MM.1S (cell line): Measurements from ENCODE around the gene SRA1.
"Not testable (repeated sequence)": the region's sequence is repeated elsewhere in the genome, so short reads cannot be mapped to it uniquely, and the experiment has no call there.

Source experiments
- DNase-seq: peaks from one replicate; pipeline ENCODE4 v3.0.0-alpha.2; 2015
- H2AFZ ChIP-seq: fragments of 300-600 bp; sonication (generic); 2 replicates; pipeline ENCODE4 v1.6.0; 2016; ENCODE audit warnings: antibody characterized with exemption, low read length
- H3F3A ChIP-seq: fragments of 300-600 bp; sonication (generic); 2 replicates; pipeline ENCODE4 v1.6.1; 2016; ENCODE audit warnings: mild to moderate bottlenecking, antibody characterized with exemption, low read length, moderate library complexity, mixed read lengths; ENCODE audit not compliant: insufficient read depth
- H3K27ac ChIP-seq: fragments of 300-600 bp; sonication (generic); 2 replicates; pipeline ENCODE4 v1.5.1; 2016; ENCODE audit warnings: mild to moderate bottlenecking, low read length
- H3K27me3 ChIP-seq: fragments of 300-600 bp; sonication (generic); replicated peaks from 2 replicates; pipeline ENCODE4 v1.6.0; 2016; ENCODE audit warnings: low read length; ENCODE audit not compliant: insufficient read depth
- H3K36me3 ChIP-seq: fragments of 300-600 bp; sonication (generic); replicated peaks from 2 replicates; pipeline ENCODE4 v1.6.1; 2016; ENCODE audit warnings: mild to moderate bottlenecking, low read length, mixed read lengths; ENCODE audit not compliant: insufficient read depth
- H3K4me1 ChIP-seq: fragments of 300-600 bp; sonication (generic); 2 replicates; pipeline ENCODE4 v1.6.1; 2016; ENCODE audit warnings: low read length, mixed read lengths
- H3K4me2 ChIP-seq: fragments of 300-600 bp; sonication (generic); 2 replicates; pipeline ENCODE4 v1.6.0; 2016; ENCODE audit warnings: low read depth, low read length
- H3K4me3 ChIP-seq: fragments of 300-600 bp; sonication (generic); 2 replicates; pipeline ENCODE4 v1.5.1; 2016; ENCODE audit warnings: low read length, mixed read lengths
- H3K79me2 ChIP-seq: fragments of 300-600 bp; sonication (generic); 2 replicates; pipeline ENCODE4 v1.6.1; 2016; ENCODE audit warnings: mixed run types, low read length, mixed read lengths
- H3K9ac ChIP-seq: fragments of 300-600 bp; sonication (generic); 2 replicates; pipeline ENCODE4 v1.6.1; 2016; ENCODE audit warnings: low read length, mixed read lengths
- H3K9me2 ChIP-seq: fragments of 300-600 bp; sonication (generic); replicated peaks from 2 replicates; pipeline ENCODE4 v1.6.1; 2016; ENCODE audit warnings: mild to moderate bottlenecking, low read length, mixed read lengths; ENCODE audit not compliant: insufficient read depth
- H3K9me3 ChIP-seq: fragments of 300-600 bp; sonication (generic); replicated peaks from 2 replicates; pipeline ENCODE4 v1.6.1; 2016; ENCODE audit warnings: mild to moderate bottlenecking, low read length, mixed read lengths; ENCODE audit not compliant: insufficient read depth
- H4K20me1 ChIP-seq: fragments of 300-600 bp; sonication (generic); 2 replicates; pipeline ENCODE4 v1.6.1; 2016; ENCODE audit warnings: mild to moderate bottlenecking, low read length, moderate library complexity, mixed read lengths; ENCODE audit not compliant: insufficient read depth
- CTCF ChIP-seq: fragments of 300-600 bp; sonication (generic); IDR thresholded peaks from 2 replicates; pipeline ENCODE4 v1.5.1; 2016; ENCODE audit warnings: antibody characterized with exemption, low read length, mixed read lengths
- EZH2 ChIP-seq: fragments of 300-600 bp; sonication (generic); optimal IDR thresholded peaks from 2 replicates; pipeline ENCODE3; 2017; ENCODE audit warnings: low read depth, mild to moderate bottlenecking, antibody characterized with exemption, low read length, mixed read lengths
- EZH2phosphoT487 ChIP-seq: fragments of 300-600 bp; sonication (generic); IDR thresholded peaks from 2 replicates; pipeline ENCODE4 v1.6.1; 2018; ENCODE audit warnings: antibody characterized with exemption, low read length

The SRA1 gene

GRCh38 chr5:140557136-140557805 is at the start of gene SRA1:
SRA1 (minus strand) TSS chr5:140557473; CDS start chr5:140557452, 21 bp downstream.
- peak within 1 kb of the TSS; percentile 55 for H3K27ac ChIP-seq
- H4K20me1 ChIP-seq, result 0 out of 2 replicates have a peak, but pooled peaks cover 4% of the 10 kb centered on the region
- peak within 1 kb of the TSS; percentile 77 for H3K4me3 ChIP-seq
- H3F3A ChIP-seq, result no peaks in the 10 kb centered on the region; the same call in 1 of the 2 replicates
- H3K9ac ChIP-seq, result peak within 1 kb of the TSS; percentile 82
- peak; percentile 91 for DNase-seq
- H3K9me2 ChIP-seq, result no peaks in the 10 kb centered on the region
- no peaks in the 10 kb centered on the region for H3K36me3 ChIP-seq
- no peaks in the 10 kb centered on the region for H3K27me3 ChIP-seq
- peak within 1 kb of the TSS; percentile 87 for H3K4me2 ChIP-seq
- H2AFZ ChIP-seq, result peak within 1 kb of the TSS; percentile 70
- peaks cover 19% of the 10 kb centered on the region for H3K4me1 ChIP-seq
- H3K9me3 ChIP-seq, result no peaks in the 10 kb centered on the region
- TF ChIP-seq EZH2phosphoT487 (no peak), EZH2 (no peak), CTCF (no peak)
- peaks cover 46% of the 10 kb centered on the region for H3K79me2 ChIP-seq

GRCh38 chr5:140607031-140607430 is 49.8 kb upstream of the SRA1 start:
- Histone ChIP-seq H3K27ac (no peak overlapping the region), H3F3A (no peaks in the 10 kb centered on the region), H3K79me2 (no peaks in the 10 kb centered on the region), H2AFZ (no peak overlapping the region), H3K9me3 (no peaks in the 10 kb centered on the region; the same call in 1 of the 2 replicates), H3K4me1 (0 out of 2 replicates have a peak, but pooled peaks cover 3% of the 10 kb centered on the region), H3K9ac (no peak overlapping the region), H3K36me3 (no peaks in the 10 kb centered on the region), H3K9me2 (no peaks in the 10 kb centered on the region), H4K20me1 (no peaks in the 10 kb centered on the region), H3K4me2 (no peak overlapping the region), H3K27me3 (no peaks in the 10 kb centered on the region), H3K4me3 (no peak overlapping the region)
- DNase-seq, result no peak
- no peak for TF ChIP-seq EZH2phosphoT487
- no peak for TF ChIP-seq EZH2
- no peak for TF ChIP-seq CTCF

- Histone ChIP-seq H2AFZ (no peak overlapping the region), H3K4me2 (no peak overlapping the region), H3K79me2 (no peaks in the 10 kb centered on the region), H3K27me3 (no peaks in the 10 kb centered on the region), H4K20me1 (no peaks in the 10 kb centered on the region), H3K9me2 (no peaks in the 10 kb centered on the region), H3K9ac (no peak overlapping the region), H3F3A (no peaks in the 10 kb centered on the region), H3K4me1 (no peaks in the 10 kb centered on the region), H3K9me3 (no peaks in the 10 kb centered on the region; the same call in 1 of the 2 replicates), H3K27ac (no peak overlapping the region), H3K36me3 (no peaks in the 10 kb centered on the region), H3K4me3 (no peak overlapping the region)
- no peak for DNase-seq
- no peak for TF ChIP-seq EZH2phosphoT487
Measured at GRCh38 chr5:140605879-140606278, 48.6 kb upstream of the SRA1 start.

GRCh38 chr5:140603734-140604133 is 46.5 kb upstream of the SRA1 start:
- no peaks in the 10 kb centered on the region for H3K27me3 ChIP-seq
- no peak overlapping the region for H3K9ac ChIP-seq
- DNase-seq, result no peak
- no peaks in the 10 kb centered on the region for H3K9me2 ChIP-seq
- H3K79me2 ChIP-seq, result no peaks in the 10 kb centered on the region
- no peak overlapping the region for H3K4me3 ChIP-seq
- H4K20me1 ChIP-seq, result no peaks in the 10 kb centered on the region
- H3K36me3 ChIP-seq, result no peaks in the 10 kb centered on the region
- H3K4me1 ChIP-seq, result no peaks in the 10 kb centered on the region
- TF ChIP-seq EZH2phosphoT487 (no peak), CTCF (no peak), EZH2 (no peak)
- no peak overlapping the region for H3K27ac ChIP-seq
- H3K4me2 ChIP-seq, result no peak overlapping the region
- H3F3A ChIP-seq, result no peaks in the 10 kb centered on the region
- no peaks in the 10 kb centered on the region; the same call in 1 of the 2 replicates for H3K9me3 ChIP-seq
- H2AFZ ChIP-seq, result no peak overlapping the region

- not testable (repeated sequence) for H3K4me3 ChIP-seq, H3K36me3 ChIP-seq, H3K79me2 ChIP-seq, H2AFZ ChIP-seq, H3K27me3 ChIP-seq, H3K4me2 ChIP-seq, H3K4me1 ChIP-seq, H3K27ac ChIP-seq, H3K9me2 ChIP-seq, H3K9ac ChIP-seq, DNase-seq, H4K20me1 ChIP-seq, H3F3A ChIP-seq, H3K9me3 ChIP-seq
Measured at GRCh38 chr5:140603446-140603698, 46.1 kb upstream of the SRA1 start.
